GM21737 (cell line): ENCODE measurements around the gene MTIF2.
"Not testable (repeated sequence)": the region's sequence is repeated elsewhere in the genome, so short reads cannot be mapped to it uniquely, and the experiment has no call there.

Source experiments
- ATAC-seq: cut with Tn5 transposase; IDR thresholded peaks from one replicate; pipeline ENCODE4 v1.9.1; 2021; ENCODE audit warnings: mild to moderate bottlenecking, moderate library complexity; ENCODE audit not compliant: unreplicated experiment

Gene MTIF2

GRCh38 chr2:55268907-55269644, at the start of gene MTIF2:
Gene MTIF2 (minus strand): TSS chr2:55269231. CDS start chr2:55263858, 5,373 bp downstream.
- peak; percentile 96 for ATAC-seq

- no peak for ATAC-seq
Measured at GRCh38 chr2:55314985-55315384, 46.0 kb upstream of the MTIF2 start.

- ATAC-seq = peak; percentile 89
Measured at GRCh38 chr2:55311444-55311870, 42.4 kb upstream of the MTIF2 start.

- ATAC-seq = no peak
Measured at GRCh38 chr2:55309446-55309845, 40.4 kb upstream of the MTIF2 start.

- ATAC-seq = no peak
Measured at GRCh38 chr2:55302241-55302640, 33.2 kb upstream of the MTIF2 start.

- no peak for ATAC-seq
Measured at GRCh38 chr2:55301277-55301676, 32.2 kb upstream of the MTIF2 start.

- ATAC-seq = no peak
Measured at GRCh38 chr2:55296393-55296792, 27.4 kb upstream of the MTIF2 start.

GRCh38 chr2:55283083-55283482, 14.1 kb upstream of the MTIF2 start:
- no peak for ATAC-seq

- ATAC-seq = peak; percentile 98
Measured at GRCh38 chr2:55282110-55282917, 13.3 kb upstream of the MTIF2 start.

- ATAC-seq = not testable (repeated sequence)
Measured at GRCh38 chr2:55280851-55281546, 12.0 kb upstream of the MTIF2 start.

- not testable (repeated sequence) for ATAC-seq
Measured at GRCh38 chr2:55279859-55280424, 10.9 kb upstream of the MTIF2 start.

- ATAC-seq = not testable (repeated sequence)
Measured at GRCh38 chr2:55279214-55279835, 10.3 kb upstream of the MTIF2 start.

GRCh38 chr2:55277310-55277709, 8.3 kb upstream of the MTIF2 start:
- ATAC-seq = no peak

GRCh38 chr2:55274346-55274745, 5.3 kb upstream of the MTIF2 start:
- not testable (repeated sequence) for ATAC-seq

GRCh38 chr2:55269645-55269990, 587 bp upstream of the MTIF2 start:
- no peak for ATAC-seq

GRCh38 chr2:55268288-55268906, 634 bp downstream of the MTIF2 start:
- ATAC-seq = no peak

- not testable (repeated sequence) for ATAC-seq
Measured at GRCh38 chr2:55259586-55259985, 9.4 kb downstream of the MTIF2 start.

- no peak for ATAC-seq
Measured at GRCh38 chr2:55252832-55253231, 16.2 kb downstream of the MTIF2 start.

GRCh38 chr2:55247025-55247424, 22.0 kb downstream of the MTIF2 start:
- ATAC-seq = no peak

GRCh38 chr2:55245411-55245810, 23.6 kb downstream of the MTIF2 start:
- no peak for ATAC-seq
